ENCODE measurements around the gene NECTIN1. TPM values are rescaled to one million over a fixed set of nuclear protein-coding genes. Genes with fewer than 3 reads are reported as not detected.
A peak's percentile ranks its signal among the peaks of the same experiment; 100 is the strongest.

Gene NECTIN1
- total and polyA plus RNA-seq, 2 donors (not counting 3 experiments of a cell fraction or from before 2014, with no cell fraction given): 10.8 to 23.6 TPM

GRCh38 chr11:119590651-119591351, 138.2 kb downstream of the NECTIN1 start:
- intact Hi-C loops (cut with micrococcal nuclease): no loop called here
- no peak for DNase-seq (ENCODE audit: low read depth, low spot score)
- no peak overlapping the region for H2AFZ ChIP-seq (ENCODE audit: low read depth, low read length)
- POLR2A ChIA-PET: no interaction called here
- peak; percentile 33 for FAIRE-seq
- H3K9ac ChIP-seq (replicated peaks; ENCODE audit: extremely low read depth, insufficient read depth, low read length): no peak overlapping the region
- no peak for TF ChIP-seq EZH2 (IDR thresholded peaks at IDR 0.05; ENCODE audit: borderline replicate concordance, low read depth, low read length, severe bottlenecking)
- no peak for TF ChIP-seq CTCF (IDR thresholded peaks at IDR 0.05; ENCODE audit: extremely low read depth in 1 of 2, insufficient read depth in 1 of 2, low read depth in 1 of 2, low read length in 2 of 2)
- no peak for TF ChIP-seq MYC (IDR thresholded peaks at IDR 0.05; ENCODE audit: low read depth, low read length)
- no peak for TF ChIP-seq JUN (IDR thresholded peaks at IDR 0.05; ENCODE audit: borderline replicate concordance, insufficient read depth, insufficient read length, low read depth)
- no peak for TF ChIP-seq POLR2AphosphoS5 (IDR thresholded peaks at IDR 0.05; ENCODE audit: insufficient read depth, low read depth, low read length)
- TF ChIP-seq POLR2A (IDR thresholded peaks at IDR 0.05; ENCODE audit: low read depth, low read length): no peak
- no peak for TF ChIP-seq GATA2 (IDR thresholded peaks at IDR 0.05; ENCODE audit: insufficient read depth, insufficient read length, low read depth, low read length)
- no peaks in the 10 kb centered on the region for H4K20me1 ChIP-seq (replicated peaks; ENCODE audit: control insufficient read depth, extremely low read depth, insufficient read depth, low read length)
- no peak overlapping the region for H3K4me2 ChIP-seq (ENCODE audit: insufficient read depth, low read length)
- no peaks in the 10 kb centered on the region for H3K36me3 ChIP-seq (ENCODE audit: control insufficient read depth in 2 of 2, extremely low read depth in 1 of 2, insufficient read depth in 2 of 2, low read length in 2 of 2)
- H3K9me1 ChIP-seq (replicated peaks; ENCODE audit: control insufficient read depth, extremely low read depth, insufficient read depth, low read length): no peaks in the 10 kb centered on the region
- H3K27me3 ChIP-seq (ENCODE audit: control insufficient read depth in 2 of 2, insufficient read depth in 2 of 2, low read length in 2 of 2): no peaks in the 10 kb centered on the region
- CTCF ChIA-PET: interaction anchor here (0.9 kb wide), 1 partner anchor 116 kb away, joined by 3 read pairs; no protein-coding TSS in a partner anchor
- H3K4me1 ChIP-seq (ENCODE audit: control insufficient read depth, extremely low read depth, insufficient read depth, low read length): peaks cover 14% of the 10 kb centered on the region
- H3K27ac ChIP-seq (ENCODE audit: insufficient read depth, low read depth, low read length): no peak overlapping the region
- BruUV-seq (replicated peaks): no TSS peak
- dilution Hi-C loops (cut with MboI; ENCODE audit: extremely low pct_ligation_motif_present, low sequenced_read_pairs): no loop called here
- H3K9me3 ChIP-seq (replicated peaks; ENCODE audit: control insufficient read depth, insufficient read depth, low read length): no peaks in the 10 kb centered on the region
- no peak overlapping the region for H3K4me3 ChIP-seq (replicated peaks in 1 of 3; ENCODE audit: insufficient read depth in 1 of 3, low read depth in 1 of 3, low read length in 3 of 3)
- no peaks in the 10 kb centered on the region for H3K79me2 ChIP-seq (ENCODE audit: control insufficient read depth, insufficient read depth, low read length)

Data from endothelial cell of umbilical vein (primary cell).